Kasumi-1 (cell line): ENCODE data around the gene TMEM88.

Experiments
- DNase-seq, 2 experiments: peaks; one replicate each; lab custom pipeline; 2025; lab: John Stamatoyannopoulos, UW

The TMEM88 gene

DNA sequence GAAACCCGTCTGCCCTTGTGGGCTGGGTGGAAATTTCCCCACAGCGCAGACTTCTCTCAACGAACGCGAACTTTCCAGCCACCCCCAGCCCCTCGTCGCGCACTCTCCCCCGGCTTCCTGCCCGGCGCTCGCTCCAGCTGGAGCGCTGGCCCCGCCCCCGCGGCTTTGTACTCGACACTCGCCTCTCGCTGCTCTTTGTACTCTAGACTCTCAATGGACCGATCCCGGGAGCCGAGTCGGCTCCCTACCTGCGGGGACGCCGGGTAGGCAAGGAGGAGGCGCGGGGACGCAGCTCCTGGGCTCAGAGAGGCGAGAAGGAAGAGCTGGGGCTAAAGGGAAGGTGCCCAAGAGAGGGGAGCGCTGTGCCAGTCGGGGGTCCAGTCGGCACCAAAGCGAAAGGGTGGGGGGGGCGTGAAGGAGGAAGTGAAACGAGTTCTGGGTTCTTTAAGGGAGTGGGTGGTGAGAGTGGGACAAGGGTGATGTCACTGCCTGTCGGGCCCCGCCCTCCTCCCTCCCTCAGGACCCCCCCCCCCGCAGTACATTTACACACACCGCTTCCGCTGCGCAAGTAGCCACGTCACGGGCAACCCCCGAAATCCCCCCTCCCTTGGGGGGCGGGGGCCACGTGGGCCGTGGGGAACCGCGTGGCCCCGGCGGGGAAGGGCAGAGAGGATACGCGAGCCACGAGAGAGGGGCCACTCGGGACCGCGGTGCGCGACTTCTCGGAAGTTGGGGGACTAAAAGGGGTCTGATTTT, 11.2 kb upstream of the TMEM88 start:
- peak; percentile 36 to 38 for DNase-seq

- peak; percentile 65 to 72 for DNase-seq
Measured at GRCh38 chr17:7844292-7845154, 10.3 kb upstream of the TMEM88 start.

DNA sequence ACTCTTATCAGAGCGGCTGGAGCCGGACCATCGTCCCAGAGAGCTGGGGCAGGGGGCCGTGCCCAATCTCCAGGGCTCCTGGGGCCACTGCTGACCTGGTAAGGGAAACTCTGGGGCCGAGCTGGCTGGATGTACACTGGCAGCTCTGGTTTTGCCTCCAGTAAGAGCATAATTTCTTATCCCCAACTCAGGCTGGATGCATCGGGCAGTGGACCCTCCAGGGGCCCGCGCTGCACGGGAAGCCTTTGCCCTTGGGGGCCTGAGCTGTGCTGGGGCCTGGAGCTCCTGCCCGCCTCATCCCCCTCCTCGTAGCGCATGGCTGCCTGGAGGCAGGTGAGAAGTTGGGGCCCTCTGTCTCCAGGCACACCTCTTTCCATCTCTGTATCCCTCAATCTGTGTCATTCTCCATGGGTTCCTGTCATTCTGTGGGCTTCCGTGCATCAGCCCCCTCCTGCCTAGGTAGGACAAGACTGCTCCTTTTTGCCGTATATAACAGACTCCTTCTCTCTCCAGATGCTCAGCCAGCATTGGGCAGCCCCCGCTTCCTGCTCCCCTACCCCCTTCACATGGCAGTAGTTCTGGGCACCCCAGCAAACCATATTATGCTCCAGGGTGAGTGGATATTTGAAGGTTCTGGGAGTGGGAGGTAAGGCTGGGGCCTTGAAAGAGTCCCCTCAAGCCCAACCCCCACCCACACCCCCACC, 9.4 kb upstream of the TMEM88 start:
- DNase-seq, result no peak

DNA sequence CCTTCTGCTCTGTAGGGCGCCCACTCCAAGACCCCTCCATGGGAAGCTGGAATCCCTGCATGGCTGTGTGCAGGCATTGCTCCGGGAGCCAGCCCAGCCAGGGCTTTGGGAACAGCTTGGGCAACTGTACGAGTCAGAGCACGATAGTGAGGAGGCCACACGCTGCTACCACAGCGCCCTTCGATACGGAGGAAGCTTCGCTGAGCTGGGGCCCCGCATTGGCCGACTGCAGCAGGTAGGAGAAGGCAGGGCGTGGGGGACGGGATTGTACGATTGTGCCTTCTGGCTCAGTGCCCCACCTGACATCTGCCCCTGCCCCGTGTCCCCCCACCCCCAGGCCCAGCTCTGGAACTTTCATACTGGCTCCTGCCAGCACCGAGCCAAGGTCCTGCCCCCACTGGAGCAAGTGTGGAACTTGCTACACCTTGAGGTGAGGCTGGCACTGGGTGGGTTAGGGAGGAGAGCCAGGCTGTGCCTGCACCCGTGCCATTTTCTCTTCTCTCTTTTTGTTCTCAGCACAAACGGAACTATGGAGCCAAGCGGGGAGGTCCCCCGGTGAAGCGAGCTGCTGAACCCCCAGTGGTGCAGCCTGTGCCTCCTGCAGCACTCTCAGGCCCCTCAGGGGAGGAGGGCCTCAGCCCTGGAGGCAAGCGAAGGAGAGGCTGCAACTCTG, 8.7 kb upstream of the TMEM88 start:
- DNase-seq, result no peak

DNA sequence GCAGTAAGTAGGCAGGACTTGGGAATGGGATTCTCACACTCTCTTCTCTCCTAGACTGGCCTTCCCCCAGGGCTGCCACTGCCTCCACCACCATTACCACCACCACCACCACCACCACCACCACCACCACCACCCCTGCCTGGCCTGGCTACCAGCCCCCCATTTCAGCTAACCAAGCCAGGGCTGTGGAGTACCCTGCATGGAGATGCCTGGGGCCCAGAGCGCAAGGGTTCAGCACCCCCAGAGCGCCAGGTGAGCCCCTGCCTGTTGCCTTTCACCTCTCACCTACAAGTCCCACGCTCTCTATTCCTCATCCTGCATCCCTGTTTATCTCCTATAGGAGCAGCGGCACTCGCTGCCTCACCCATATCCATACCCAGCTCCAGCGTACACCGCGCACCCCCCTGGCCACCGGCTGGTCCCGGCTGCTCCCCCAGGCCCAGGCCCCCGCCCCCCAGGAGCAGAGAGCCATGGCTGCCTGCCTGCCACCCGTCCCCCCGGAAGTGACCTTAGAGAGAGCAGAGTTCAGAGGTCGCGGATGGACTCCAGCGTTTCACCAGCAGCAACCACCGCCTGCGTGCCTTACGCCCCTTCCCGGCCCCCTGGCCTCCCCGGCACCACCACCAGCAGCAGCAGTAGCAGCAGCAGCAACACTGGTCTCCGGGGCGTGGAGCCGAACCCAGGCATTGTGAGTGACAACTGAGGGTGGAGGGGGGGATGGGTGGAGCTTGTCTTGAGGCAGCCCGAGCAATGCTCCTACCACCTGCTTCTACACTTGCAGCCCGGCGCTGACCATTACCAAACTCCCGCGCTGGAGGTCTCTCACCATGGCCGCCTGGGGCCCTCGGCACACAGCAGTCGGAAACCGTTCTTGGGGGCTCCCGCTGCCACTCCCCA, 7.9 kb upstream of the TMEM88 start:
- no peak for DNase-seq

DNA sequence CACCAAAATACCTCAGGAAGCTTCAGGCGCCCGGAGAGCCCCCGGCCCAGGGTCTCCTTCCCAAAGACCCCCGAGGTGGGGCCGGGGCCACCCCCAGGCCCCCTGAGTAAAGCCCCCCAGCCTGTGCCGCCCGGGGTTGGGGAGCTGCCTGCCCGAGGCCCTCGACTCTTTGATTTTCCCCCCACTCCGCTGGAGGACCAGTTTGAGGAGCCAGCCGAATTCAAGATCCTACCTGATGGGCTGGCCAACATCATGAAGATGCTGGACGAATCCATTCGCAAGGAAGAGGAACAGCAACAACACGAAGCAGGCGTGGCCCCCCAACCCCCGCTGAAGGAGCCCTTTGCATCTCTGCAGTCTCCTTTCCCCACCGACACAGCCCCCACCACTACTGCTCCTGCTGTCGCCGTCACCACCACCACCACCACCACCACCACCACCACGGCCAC, 6.7 kb upstream of the TMEM88 start:
- no peak for DNase-seq

GRCh38 chr17:7848739-7849129, 6.1 kb upstream of the TMEM88 start:
- no peak for DNase-seq

DNA sequence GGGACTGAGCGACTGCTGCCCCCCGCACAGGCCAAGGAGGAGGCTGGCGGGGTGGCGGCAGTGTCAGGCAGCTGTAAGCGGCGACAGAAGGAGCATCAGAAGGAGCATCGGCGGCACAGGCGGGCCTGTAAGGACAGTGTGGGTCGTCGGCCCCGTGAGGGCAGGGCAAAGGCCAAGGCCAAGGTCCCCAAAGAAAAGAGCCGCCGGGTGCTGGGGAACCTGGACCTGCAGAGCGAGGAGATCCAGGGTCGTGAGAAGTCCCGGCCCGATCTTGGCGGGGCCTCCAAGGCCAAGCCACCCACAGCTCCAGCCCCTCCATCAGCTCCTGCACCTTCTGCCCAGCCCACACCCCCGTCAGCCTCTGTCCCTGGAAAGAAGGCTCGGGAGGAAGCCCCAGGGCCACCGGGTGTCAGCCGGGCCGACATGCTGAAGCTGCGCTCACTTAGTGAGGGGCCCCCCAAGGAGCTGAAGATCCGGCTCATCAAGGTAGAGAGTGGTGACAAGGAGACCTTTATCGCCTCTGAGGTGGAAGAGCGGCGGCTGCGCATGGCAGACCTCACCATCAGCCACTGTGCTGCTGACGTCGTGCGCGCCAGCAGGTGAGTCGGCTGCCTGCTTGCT, 5.6 kb upstream of the TMEM88 start:
- no peak for DNase-seq

DNA sequence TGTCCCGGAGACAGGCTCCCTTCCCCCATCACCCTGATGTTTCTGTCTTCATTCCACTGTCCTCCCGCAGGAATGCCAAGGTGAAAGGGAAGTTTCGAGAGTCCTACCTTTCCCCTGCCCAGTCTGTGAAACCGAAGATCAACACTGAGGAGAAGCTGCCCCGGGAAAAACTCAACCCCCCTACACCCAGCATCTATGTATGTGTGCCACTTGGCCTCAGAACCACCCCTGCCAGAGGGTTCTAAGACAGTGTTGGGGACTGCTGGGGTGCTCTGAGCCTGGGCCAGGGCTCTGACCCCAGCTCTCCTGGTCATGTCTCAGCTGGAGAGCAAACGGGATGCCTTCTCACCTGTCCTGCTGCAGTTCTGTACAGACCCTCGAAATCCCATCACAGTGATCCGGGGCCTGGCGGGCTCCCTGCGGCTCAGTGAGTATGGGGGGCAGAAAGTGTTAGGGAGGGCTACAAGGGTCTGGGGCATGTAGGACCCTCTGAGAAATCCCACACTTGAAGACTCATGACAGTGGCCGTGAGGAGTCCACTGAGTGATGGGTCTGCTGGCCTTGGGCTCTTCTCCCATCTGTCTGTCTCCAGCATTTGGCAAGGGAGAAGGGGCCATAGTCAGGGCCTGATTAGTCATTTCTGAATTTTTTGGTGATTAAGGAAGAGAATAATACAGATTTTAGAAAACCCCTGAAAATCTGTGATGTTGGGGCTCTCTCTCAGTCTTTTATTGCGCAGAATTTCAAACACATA, 4.9 kb upstream of the TMEM88 start:
- no peak for DNase-seq

- no peak for DNase-seq
Measured at GRCh38 chr17:7850701-7851437, 4.0 kb upstream of the TMEM88 start.

DNA sequence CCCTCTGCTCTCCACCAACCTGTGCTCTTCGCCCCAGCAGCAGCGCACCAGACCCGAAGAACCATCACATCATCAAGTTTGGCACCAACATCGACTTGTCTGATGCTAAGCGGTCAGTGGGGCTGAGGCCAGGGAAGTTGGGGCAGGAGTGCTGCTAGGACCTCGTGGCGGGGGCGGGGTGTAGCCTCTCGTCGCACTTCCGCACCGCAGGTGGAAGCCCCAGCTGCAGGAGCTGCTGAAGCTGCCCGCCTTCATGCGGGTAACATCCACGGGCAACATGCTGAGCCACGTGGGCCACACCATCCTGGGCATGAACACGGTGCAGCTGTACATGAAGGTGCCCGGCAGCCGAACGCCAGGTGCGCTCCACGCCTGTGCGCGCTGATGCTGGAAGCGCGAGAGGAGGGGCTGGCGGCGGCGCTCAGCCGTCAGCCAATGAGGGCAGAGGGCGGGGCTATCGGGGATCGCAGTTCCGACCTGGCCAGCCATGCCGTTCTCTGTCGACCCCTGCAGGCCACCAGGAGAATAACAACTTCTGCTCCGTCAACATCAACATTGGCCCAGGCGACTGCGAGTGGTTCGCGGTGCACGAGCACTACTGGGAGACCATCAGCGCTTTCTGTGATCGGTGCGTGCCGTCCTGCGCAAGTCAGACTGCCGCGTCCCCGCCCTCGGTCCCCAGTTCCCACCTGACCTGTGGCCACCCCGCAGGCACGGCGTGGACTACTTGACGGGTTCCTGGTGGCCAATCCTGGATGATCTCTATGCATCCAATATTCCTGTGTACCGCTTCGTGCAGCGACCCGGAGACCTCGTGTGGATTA, 3.2 kb upstream of the TMEM88 start:
- DNase-seq, result peak; percentile 60 to 70

- DNase-seq, result no peak
Measured at GRCh38 chr17:7852262-7852670, 2.6 kb upstream of the TMEM88 start.

GRCh38 chr17:7852919-7853690, 1.8 kb upstream of the TMEM88 start:
- no peak for DNase-seq

DNA sequence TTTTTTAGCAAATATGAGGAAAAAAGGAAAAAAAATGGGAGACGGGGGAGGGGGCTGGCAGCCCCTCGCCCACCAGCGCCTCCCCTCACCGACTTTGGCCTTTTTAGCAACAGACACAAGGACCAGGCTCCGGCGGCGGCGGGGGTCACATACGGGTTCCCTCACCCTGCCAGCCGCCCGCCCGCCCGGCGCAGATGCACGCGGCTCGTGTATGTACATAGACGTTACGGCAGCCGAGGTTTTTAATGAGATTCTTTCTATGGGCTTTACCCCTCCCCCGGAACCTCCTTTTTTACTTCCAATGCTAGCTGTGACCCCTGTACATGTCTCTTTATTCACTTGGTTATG, 1.2 kb upstream of the TMEM88 start:
- DNase-seq, result no peak

GRCh38 chr17:7854078-7854777, 638 bp upstream of the TMEM88 start:
- DNase-seq, result no peak

DNA sequence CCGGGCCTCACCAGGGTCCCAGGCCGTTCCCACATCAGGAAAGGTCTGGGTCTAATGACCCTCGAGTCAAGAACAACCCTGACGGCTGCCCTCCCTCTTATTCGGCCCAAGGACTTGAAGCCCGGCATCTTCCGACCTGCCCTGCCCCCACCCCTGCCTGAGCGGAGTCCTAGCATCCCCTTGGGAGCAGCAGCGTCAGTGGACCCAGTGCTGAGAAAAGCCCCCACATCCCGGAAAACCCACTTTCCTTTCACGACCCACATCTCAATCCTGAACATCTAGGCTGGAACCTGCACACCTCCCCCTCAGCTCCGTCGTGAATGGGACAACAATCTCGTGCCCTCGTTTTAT, 769 bp downstream of the TMEM88 start:
- no peak for DNase-seq
